Vagina (tissue), 2 donors: ENCODE measurements around the gene ITFG1.

Experiments used
- POLR2A ChIP-seq, 2 donors: fragments of 450-650 bp; IDR thresholded peaks; one replicate each; pipeline ENCODE4 v1.6.1; 2017; ENCODE audit warnings: antibody characterized with exemption in 2 of 2, mild to moderate bottlenecking in 2 of 2, moderate library complexity in 2 of 2
- TF ChIP-seq, protein P1 (sequence below), 3 experiments: fragments of 450-650 bp in 2 of 3; fragments of 200-600 bp in 1 of 3; sonication (generic) in 1 of 3; IDR thresholded peaks; one replicate each; pipeline ENCODE4 v1.5.1; 2017 to 2019; ENCODE audit warnings: antibody characterized with exemption in 3 of 3, mild to moderate bottlenecking in 2 of 3, moderate library complexity in 2 of 3

DNA sequence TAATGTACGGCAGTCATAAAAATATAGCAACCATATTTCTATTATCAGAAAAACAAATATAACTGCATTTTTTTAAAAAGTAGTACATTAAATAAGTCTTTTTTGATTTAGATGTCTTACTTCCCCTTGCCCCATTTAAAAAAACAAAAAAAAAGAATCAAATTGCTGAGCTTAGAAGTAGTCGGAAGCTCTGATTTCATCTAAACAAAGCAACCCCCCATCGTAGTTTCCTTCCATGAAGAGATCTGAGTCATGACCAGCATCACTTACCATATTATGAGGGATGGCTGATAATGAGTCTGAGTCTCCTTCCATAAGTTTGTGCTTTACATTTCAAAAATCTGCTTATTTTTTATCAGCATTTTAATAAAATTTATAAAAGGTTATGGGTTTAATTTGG, 86.2 kb downstream of the ITFG1 start:
- TF ChIP-seq, protein P1, sequence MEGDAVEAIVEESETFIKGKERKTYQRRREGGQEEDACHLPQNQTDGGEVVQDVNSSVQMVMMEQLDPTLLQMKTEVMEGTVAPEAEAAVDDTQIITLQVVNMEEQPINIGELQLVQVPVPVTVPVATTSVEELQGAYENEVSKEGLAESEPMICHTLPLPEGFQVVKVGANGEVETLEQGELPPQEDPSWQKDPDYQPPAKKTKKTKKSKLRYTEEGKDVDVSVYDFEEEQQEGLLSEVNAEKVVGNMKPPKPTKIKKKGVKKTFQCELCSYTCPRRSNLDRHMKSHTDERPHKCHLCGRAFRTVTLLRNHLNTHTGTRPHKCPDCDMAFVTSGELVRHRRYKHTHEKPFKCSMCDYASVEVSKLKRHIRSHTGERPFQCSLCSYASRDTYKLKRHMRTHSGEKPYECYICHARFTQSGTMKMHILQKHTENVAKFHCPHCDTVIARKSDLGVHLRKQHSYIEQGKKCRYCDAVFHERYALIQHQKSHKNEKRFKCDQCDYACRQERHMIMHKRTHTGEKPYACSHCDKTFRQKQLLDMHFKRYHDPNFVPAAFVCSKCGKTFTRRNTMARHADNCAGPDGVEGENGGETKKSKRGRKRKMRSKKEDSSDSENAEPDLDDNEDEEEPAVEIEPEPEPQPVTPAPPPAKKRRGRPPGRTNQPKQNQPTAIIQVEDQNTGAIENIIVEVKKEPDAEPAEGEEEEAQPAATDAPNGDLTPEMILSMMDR (IDR thresholded peaks at IDR 0.05): no peak
- TF ChIP-seq POLR2A (IDR thresholded peaks at IDR 0.05): no peak
